Coronary artery (tissue), 2 donors: ENCODE measurements around the gene STK32B.

Experiments
- DNase-seq: peaks from one replicate; pipeline ENCODE4 v3.0.0-alpha.2; 2017; ENCODE audit warnings: low spot score
- H3K27ac ChIP-seq, 2 donors: fragments of 200-600 bp; sonication (generic); one replicate each; pipeline ENCODE4 v1.5.1; 2016 to 2019
- H3K4me3 ChIP-seq: fragments of 200-600 bp; sonication (generic); 2 replicates; pipeline ENCODE4 v1.5.1; 2016; ENCODE audit warnings: mild to moderate bottlenecking, moderate library complexity
- CTCF ChIP-seq: fragments of 200-600 bp; sonication (generic); IDR thresholded peaks from one replicate; pipeline ENCODE4 v1.5.1; 2019; ENCODE audit warnings: antibody characterized with exemption

The STK32B gene

GRCh38 chr4:5100986-5101385 lies 49.7 kb downstream of the STK32B start:
- H3K27ac ChIP-seq, result no peak overlapping the region
- TF ChIP-seq CTCF, result no peak
- no peak overlapping the region for H3K4me3 ChIP-seq
- no peak for DNase-seq

GRCh38 chr4:5101571-5101970 lies 50.3 kb downstream of the STK32B start:
- no peak for TF ChIP-seq CTCF
- no peak overlapping the region for H3K27ac ChIP-seq
- no peak overlapping the region for H3K4me3 ChIP-seq
- DNase-seq, result no peak

GRCh38 chr4:5110901-5111300 lies 59.6 kb downstream of the STK32B start:
- TF ChIP-seq CTCF, result no peak
- no peak for DNase-seq
- H3K4me3 ChIP-seq, result no peak overlapping the region
- H3K27ac ChIP-seq, result no peak overlapping the region

GRCh38 chr4:5112333-5113095 lies 61.2 kb downstream of the STK32B start:
- no peak overlapping the region for H3K27ac ChIP-seq
- DNase-seq, result no peak
- H3K4me3 ChIP-seq, result no peak overlapping the region
- TF ChIP-seq CTCF, result no peak

- Histone ChIP-seq H3K4me3 (no peak overlapping the region), H3K27ac (no peak overlapping the region)
- no peak for DNase-seq
- TF ChIP-seq CTCF, result no peak
Measured at GRCh38 chr4:5114950-5115349, 63.7 kb downstream of the STK32B start.

- DNase-seq, result no peak
- Histone ChIP-seq H3K4me3 (no peak overlapping the region), H3K27ac (no peak overlapping the region)
- TF ChIP-seq CTCF, result no peak
Measured at GRCh38 chr4:5118091-5118786, 67.0 kb downstream of the STK32B start.
